Nephron progenitor cell (in vitro differentiated cells): ENCODE data around the gene KMT2D.

Experiments
- DNase-seq: peaks from one replicate; pipeline ENCODE4 v3.0.0; 2021
- H3K27ac Mint-ChIP-seq: 2 replicates; pipeline ENCODE4 v1.8.0; 2021; ENCODE audit warnings: mild to moderate bottlenecking, moderate library complexity, mixed read lengths
- H3K27me3 Mint-ChIP-seq: 2 replicates; pipeline ENCODE4 v1.8.0; 2021; ENCODE audit warnings: mild to moderate bottlenecking, low read depth, mixed read lengths; ENCODE audit not compliant: poor library complexity
- H3K36me3 Mint-ChIP-seq: 2 replicates; pipeline ENCODE4 v1.8.0; 2021; ENCODE audit warnings: low read depth, mixed read lengths
- H3K4me1 Mint-ChIP-seq: 2 replicates; pipeline ENCODE4 v1.8.0; 2021; ENCODE audit warnings: mixed read lengths
- H3K4me3 Mint-ChIP-seq: 2 replicates; pipeline ENCODE4 v1.8.0; 2021; ENCODE audit warnings: mild to moderate bottlenecking, moderate library complexity, mixed read lengths
- H3K9me3 Mint-ChIP-seq: 2 replicates; pipeline ENCODE4 v1.8.0; 2021; ENCODE audit warnings: mild to moderate bottlenecking, moderate library complexity, mixed read lengths
- TF ChIP-seq, protein P1 (sequence below): fragments of 200-600 bp; sonication (generic); IDR thresholded peaks from 2 replicates; pipeline ENCODE4 v1.5.0; 2021; ENCODE audit warnings: antibody characterized with exemption

KMT2D gene

DNA sequence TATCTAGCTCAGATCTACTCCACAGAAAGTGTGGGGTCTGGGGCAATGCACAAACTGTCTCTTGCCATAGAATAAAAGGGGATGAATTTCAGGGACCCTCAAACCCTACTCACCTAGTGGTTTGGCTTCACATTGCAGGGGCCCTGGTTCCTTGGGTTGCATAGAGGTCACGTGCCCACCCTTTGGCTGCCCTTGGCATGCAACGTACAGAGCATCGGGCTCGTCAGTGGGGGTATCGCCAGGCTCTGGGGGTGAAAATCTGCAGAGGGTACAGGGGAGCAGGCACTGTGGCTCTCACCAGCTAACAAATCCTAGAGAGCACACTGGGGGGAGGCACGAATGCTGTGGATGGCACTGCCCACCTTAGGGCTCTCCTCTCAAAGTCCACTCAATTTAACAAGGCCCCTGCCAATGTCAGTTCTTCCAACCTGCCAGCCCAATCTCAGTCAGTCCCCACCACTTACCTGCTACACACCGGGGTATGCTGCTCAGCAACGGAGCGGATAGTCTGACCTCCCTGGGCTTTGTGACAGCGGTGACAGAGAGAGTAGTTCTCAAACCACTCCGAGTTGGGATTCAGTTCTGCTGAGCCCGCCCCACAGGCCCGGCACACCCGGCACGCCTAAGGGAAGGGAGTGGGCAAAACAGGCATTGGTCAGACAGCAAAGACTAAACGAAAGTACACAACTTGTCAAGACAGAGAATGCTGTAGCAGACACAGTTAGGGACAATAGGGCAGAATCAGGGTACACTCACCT is 8.0 kb downstream of the KMT2D start:
- TF ChIP-seq, protein P1, sequence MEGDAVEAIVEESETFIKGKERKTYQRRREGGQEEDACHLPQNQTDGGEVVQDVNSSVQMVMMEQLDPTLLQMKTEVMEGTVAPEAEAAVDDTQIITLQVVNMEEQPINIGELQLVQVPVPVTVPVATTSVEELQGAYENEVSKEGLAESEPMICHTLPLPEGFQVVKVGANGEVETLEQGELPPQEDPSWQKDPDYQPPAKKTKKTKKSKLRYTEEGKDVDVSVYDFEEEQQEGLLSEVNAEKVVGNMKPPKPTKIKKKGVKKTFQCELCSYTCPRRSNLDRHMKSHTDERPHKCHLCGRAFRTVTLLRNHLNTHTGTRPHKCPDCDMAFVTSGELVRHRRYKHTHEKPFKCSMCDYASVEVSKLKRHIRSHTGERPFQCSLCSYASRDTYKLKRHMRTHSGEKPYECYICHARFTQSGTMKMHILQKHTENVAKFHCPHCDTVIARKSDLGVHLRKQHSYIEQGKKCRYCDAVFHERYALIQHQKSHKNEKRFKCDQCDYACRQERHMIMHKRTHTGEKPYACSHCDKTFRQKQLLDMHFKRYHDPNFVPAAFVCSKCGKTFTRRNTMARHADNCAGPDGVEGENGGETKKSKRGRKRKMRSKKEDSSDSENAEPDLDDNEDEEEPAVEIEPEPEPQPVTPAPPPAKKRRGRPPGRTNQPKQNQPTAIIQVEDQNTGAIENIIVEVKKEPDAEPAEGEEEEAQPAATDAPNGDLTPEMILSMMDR: no peak
- H3K36me3 Mint-ChIP-seq: peaks cover 65% of the 10 kb centered on the region
- H3K9me3 Mint-ChIP-seq: no peaks in the 10 kb centered on the region
- H3K4me1 Mint-ChIP-seq: peaks cover 23% of the 10 kb centered on the region
- peaks cover 3% of the 10 kb centered on the region for H3K27me3 Mint-ChIP-seq
- no peak for DNase-seq
- no peak overlapping the region for H3K4me3 Mint-ChIP-seq
- no peak overlapping the region for H3K27ac Mint-ChIP-seq

DNA sequence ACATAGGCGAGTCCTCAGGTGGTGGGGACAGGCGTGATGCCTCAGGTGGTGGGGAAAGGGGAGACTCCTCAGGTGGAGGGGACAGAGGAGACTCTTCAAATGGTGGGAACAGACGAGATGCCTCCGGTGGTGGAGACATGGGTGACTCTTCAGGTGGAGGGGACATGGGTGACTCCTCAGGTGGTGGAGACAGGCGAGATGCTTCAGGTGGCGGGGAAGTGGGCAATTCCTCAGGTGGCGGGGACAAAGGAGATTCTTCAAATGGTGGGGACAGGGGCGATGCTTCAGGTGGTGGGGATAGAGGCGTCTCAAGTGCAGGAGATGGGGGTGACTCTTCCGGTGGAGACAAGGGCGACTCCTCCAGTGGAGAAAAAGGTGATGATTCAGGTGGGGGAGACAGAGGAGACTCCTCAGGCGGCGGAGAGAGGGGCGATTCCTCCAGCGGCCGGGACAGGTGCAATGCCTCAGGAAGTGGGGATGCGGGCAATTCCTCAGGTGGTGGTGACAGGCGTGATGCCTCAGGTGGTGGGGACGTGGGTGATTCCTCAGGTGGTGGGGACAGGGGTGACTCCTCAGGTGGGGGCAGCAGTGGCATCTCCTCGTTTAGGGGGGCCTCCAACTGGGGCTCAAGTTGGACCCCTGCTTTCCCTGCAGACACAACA is 8.7 kb downstream of the KMT2D start:
- peaks cover 68% of the 10 kb centered on the region for H3K36me3 Mint-ChIP-seq
- H3K27ac Mint-ChIP-seq: no peak overlapping the region
- H3K4me3 Mint-ChIP-seq: no peak overlapping the region
- peaks cover 16% of the 10 kb centered on the region for H3K4me1 Mint-ChIP-seq
- DNase-seq: no peak
- H3K27me3 Mint-ChIP-seq: peaks cover 3% of the 10 kb centered on the region
- TF ChIP-seq, protein P1: no peak
- H3K9me3 Mint-ChIP-seq: no peaks in the 10 kb centered on the region

DNA sequence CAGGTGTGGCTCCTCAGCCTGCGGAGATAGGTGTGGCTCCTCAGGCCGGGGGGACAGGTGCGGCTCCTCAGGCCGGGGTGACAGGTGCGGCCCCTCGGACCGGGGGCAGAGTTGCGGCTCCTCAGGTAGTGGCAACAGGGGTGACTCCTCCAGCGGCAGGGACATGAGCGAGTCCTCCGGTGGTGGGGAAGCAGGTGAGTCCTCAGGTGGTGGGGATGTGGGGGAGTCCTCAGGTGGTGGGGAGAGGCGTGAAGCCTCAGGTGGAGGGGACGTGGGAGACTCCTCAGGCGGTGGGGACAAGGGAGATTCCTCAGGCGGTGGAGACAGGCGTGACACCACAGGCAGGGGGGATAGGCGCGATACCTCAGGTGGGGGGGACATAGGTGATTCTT is 9.2 kb downstream of the KMT2D start:
- no peaks in the 10 kb centered on the region for H3K9me3 Mint-ChIP-seq

DNA sequence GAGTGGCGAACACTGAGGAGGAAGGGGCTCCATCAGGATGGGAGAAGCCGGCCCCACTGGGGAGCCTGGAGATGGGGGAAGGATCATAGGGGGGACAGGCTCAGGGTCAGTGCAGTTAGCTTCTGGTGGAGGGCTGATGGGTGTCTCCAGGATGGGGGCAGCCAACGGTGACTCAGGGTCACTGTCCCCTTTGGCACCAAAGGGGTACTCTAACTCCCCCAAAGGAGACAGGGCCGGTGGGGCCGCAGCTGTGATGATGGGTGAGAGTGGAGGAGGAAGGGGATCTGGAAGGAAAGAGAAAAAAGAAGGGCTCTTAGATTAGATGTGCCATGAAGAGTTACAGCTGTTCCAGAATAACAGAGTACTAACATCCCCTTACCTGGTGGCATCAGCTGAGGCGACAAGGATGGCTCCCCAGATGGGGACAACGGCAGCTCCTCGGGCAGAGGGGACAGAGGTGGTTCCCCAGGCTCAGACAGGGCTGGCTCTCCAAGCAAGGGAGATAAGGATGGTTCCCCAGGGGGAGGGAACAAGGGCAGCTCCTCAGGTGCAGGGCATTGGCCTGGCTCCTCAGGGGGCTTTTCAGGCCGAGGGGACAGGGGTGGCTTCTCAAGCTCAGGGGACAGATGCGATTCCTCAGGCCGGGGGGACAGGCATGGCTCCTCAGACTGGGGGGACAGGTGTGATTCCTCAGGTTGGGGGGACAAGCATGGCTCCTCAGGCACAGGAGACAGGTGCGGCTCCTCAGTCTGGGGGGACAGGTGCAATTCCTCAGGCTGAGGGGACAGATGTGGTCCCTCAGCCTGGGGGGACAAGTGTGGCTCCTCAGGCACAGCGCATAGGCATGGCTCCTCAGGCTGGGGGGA is 9.9 kb downstream of the KMT2D start:
- peaks cover 77% of the 10 kb centered on the region for H3K36me3 Mint-ChIP-seq
- H3K9me3 Mint-ChIP-seq: no peaks in the 10 kb centered on the region
- no peak overlapping the region for H3K27ac Mint-ChIP-seq
- no peak overlapping the region for H3K4me3 Mint-ChIP-seq
- H3K4me1 Mint-ChIP-seq: peaks cover 4% of the 10 kb centered on the region
- no peak for DNase-seq
- peaks cover 5% of the 10 kb centered on the region for H3K27me3 Mint-ChIP-seq
- TF ChIP-seq, protein P1: no peak

More for the DNA sequence above, 9.2 kb downstream of the KMT2D start:
- TF ChIP-seq, protein P1: no peak
- DNase-seq: no peak
- peaks cover 74% of the 10 kb centered on the region for H3K36me3 Mint-ChIP-seq
- H3K4me1 Mint-ChIP-seq: peaks cover 10% of the 10 kb centered on the region
- H3K27me3 Mint-ChIP-seq: peaks cover 3% of the 10 kb centered on the region
- H3K27ac Mint-ChIP-seq: no peak overlapping the region
- no peak overlapping the region for H3K4me3 Mint-ChIP-seq

DNA sequence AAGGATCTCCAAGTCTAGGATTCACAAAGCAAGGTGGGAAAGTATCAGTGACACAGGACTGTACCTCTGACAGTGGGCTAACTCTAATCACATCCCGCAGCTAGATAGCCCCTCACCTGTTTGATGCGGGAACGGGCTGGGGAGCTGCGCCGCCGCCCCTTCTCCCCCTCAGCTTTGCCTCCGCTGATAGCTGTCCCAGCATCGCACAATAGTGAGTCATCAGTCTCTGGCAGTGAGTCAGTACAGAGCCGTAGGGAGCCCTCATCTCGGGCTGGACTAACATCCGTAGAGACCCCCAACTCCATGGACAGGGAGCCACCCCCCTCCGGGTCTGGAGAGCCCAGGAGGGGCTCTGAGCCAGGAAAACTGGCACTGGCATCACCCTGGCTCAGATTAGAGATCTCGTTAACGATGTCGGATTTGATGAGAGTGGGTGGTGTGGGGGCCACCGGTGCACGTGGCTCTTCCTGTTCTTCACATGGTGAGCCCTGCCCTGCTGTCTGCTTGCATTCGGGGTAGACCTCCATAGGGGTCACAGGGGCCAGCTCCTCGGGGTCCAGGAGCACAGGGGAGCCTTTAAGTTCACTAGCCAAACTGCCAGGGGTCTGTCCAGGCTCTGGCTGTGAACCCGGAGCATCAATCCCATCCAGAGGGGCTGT is 10.9 kb downstream of the KMT2D start:
- no peaks in the 10 kb centered on the region for H3K4me1 Mint-ChIP-seq
- H3K36me3 Mint-ChIP-seq: peaks cover 74% of the 10 kb centered on the region
- H3K4me3 Mint-ChIP-seq: no peak overlapping the region
- no peaks in the 10 kb centered on the region for H3K9me3 Mint-ChIP-seq
- DNase-seq: no peak
- H3K27me3 Mint-ChIP-seq: peaks cover 5% of the 10 kb centered on the region
- TF ChIP-seq, protein P1: no peak
- H3K27ac Mint-ChIP-seq: no peak overlapping the region
